GM12875 (cell line): Measurements from ENCODE around the gene SLX4.

Source experiments
- H3K4me3 ChIP-seq: one replicate; pipeline ENCODE4 v1.5.1; 2011; ENCODE audit warnings: low read depth, low read length, control low read depth
- CTCF ChIP-seq: IDR thresholded peaks from 2 replicates; pipeline ENCODE4 v1.5.1; 2011; ENCODE audit warnings: low read depth, mild to moderate bottlenecking, control low read depth, inconsistent platforms, low read length, moderate library complexity, borderline replicate concordance; ENCODE audit not compliant: insufficient read depth

SLX4 gene

GRCh38 chr16:3573146-3573815, 38.1 kb downstream of the SLX4 start:
- TF ChIP-seq CTCF: no peak
- H3K4me3 ChIP-seq: no peak overlapping the region

GRCh38 chr16:3570420-3571062, 40.9 kb downstream of the SLX4 start:
- no peak for TF ChIP-seq CTCF
- H3K4me3 ChIP-seq: no peak overlapping the region

- no peak for TF ChIP-seq CTCF
- no peak overlapping the region for H3K4me3 ChIP-seq
Measured at GRCh38 chr16:3569851-3570250, 41.6 kb downstream of the SLX4 start.

- no peak overlapping the region for H3K4me3 ChIP-seq
- TF ChIP-seq CTCF: no peak
Measured at GRCh38 chr16:3566990-3567389, 44.4 kb downstream of the SLX4 start.

- TF ChIP-seq CTCF: no peak
- H3K4me3 ChIP-seq: no peak overlapping the region
Measured at GRCh38 chr16:3564889-3565141, 46.6 kb downstream of the SLX4 start.

GRCh38 chr16:3564130-3564888, 47.1 kb downstream of the SLX4 start:
- no peak overlapping the region for H3K4me3 ChIP-seq
- TF ChIP-seq CTCF: no peak
